Activated CD8-positive, alpha-beta T cell treated with anti-CD3 and anti-CD28 coated beads, Interleukin-2, amount 10 ng/mL, durations not matched to agents 7 days and 5 days (primary cell): ENCODE results near the gene XIRP2. TPM values are rescaled to one million over a fixed set of nuclear protein-coding genes. Genes with fewer than 3 reads are reported as not detected.
A peak's percentile ranks its signal among the peaks of the same experiment; 100 is the strongest.

ENCODE experiments used
- ATAC-seq: fragments of 150-1000 bp; cut with Tn5 transposase; one replicate; pipeline ENCODE4 v1.10.0; 2021; ENCODE audit warnings: moderate library complexity
- CTCF ChIA-PET: fragments of 350-600 bp; sonication (Branson Sonifier 250); formaldehyde crosslinking; loops from one replicate; lab custom pipeline; 2021; ENCODE audit warnings: antibody characterized with exemption; lab: Charles Lee
- POLR2A ChIA-PET: fragments of 350-600 bp; sonication (Branson Sonifier 250); formaldehyde crosslinking; loops from one replicate; lab custom pipeline; 2021; ENCODE audit warnings: antibody characterized with exemption; lab: Charles Lee
- DNase-seq: peaks from one replicate; pipeline ENCODE4 v3.0.0-alpha.2; 2020
- H3K27ac Mint-ChIP-seq: one replicate; pipeline ENCODE4 v1.8.0; 2021; ENCODE audit warnings: mild to moderate bottlenecking, mixed read lengths
- H3K27me3 Mint-ChIP-seq: one replicate; pipeline ENCODE4 v1.8.0; 2021; ENCODE audit warnings: low read depth, mixed read lengths
- H3K36me3 Mint-ChIP-seq: one replicate; pipeline ENCODE4 v1.8.0; 2021; ENCODE audit warnings: low read depth, mixed read lengths
- H3K4me1 Mint-ChIP-seq: one replicate; pipeline ENCODE4 v1.8.0; 2021; ENCODE audit warnings: low read depth, mixed read lengths
- H3K4me3 Mint-ChIP-seq: one replicate; pipeline ENCODE4 v1.8.0; 2021; ENCODE audit warnings: mild to moderate bottlenecking, mixed read lengths
- H3K9me3 Mint-ChIP-seq: one replicate; pipeline ENCODE4 v1.8.0; 2022; ENCODE audit warnings: mixed read lengths; ENCODE audit not compliant: insufficient read depth
- total RNA-seq, 2 experiments: library from RNA; stranded (reverse); gene quantifications; one replicate each; pipeline ENCODE4 v1.2.3, GENCODE V29; 2021

XIRP2 gene
- total RNA-seq, 2 experiments from 2014 or later = not detected

GRCh38 chr2:167187978-167188967, 300.0 kb downstream of the XIRP2 start:
- no peaks in the 10 kb centered on the region for H3K9me3 Mint-ChIP-seq
- no peaks in the 10 kb centered on the region for H3K36me3 Mint-ChIP-seq
- no peaks in the 10 kb centered on the region for H3K4me1 Mint-ChIP-seq
- ATAC-seq (no peak), DNase-seq (no peak)
- H3K27me3 Mint-ChIP-seq = no peaks in the 10 kb centered on the region
- H3K27ac Mint-ChIP-seq = no peak overlapping the region
- CTCF ChIA-PET = no interaction called here
- POLR2A ChIA-PET = no interaction called here
- H3K4me3 Mint-ChIP-seq = no peak overlapping the region

- POLR2A ChIA-PET = no interaction called here
These were observed 301.8 kb downstream of the XIRP2 start for GRCh38 chr2:167190053-167190452.

GRCh38 chr2:167191588-167191987, 303.3 kb downstream of the XIRP2 start:
- DNase-seq (no peak), ATAC-seq (no peak)

More at GRCh38 chr2:167190053-167190452, 301.8 kb downstream of the XIRP2 start:
- Mint-ChIP-seq H3K27ac (no peak overlapping the region), H3K9me3 (no peaks in the 10 kb centered on the region), H3K4me1 (no peaks in the 10 kb centered on the region), H3K27me3 (no peaks in the 10 kb centered on the region), H3K4me3 (no peak overlapping the region), H3K36me3 (no peaks in the 10 kb centered on the region)
- CTCF ChIA-PET = no interaction called here
- no peak for ATAC-seq
- DNase-seq = no peak

DNA sequence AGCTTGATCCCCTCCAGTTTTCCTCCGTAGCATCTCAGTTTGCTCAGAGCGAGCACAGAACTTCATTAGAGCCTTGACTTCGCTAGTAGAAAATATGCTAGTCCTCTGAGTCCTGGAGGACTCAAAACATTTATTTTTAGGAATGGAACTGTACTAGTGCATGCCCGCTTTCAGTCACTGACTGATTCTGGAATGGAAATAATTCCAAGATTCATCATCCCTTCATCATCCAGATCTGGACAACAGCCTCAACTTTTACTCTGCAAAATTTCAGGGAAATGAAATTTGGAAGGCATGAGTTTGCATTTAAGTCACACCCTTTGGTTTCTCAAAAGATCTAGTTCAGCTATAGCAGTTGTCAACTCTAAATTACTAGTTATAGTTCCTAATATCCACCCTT, 304.6 kb downstream of the XIRP2 start:
- H3K4me1 Mint-ChIP-seq = no peaks in the 10 kb centered on the region
- H3K4me3 Mint-ChIP-seq = no peak overlapping the region
- ChIA-PET CTCF (no interaction called here), POLR2A (no interaction called here)
- no peak overlapping the region for H3K27ac Mint-ChIP-seq
- DNase-seq (no peak), ATAC-seq (no peak)
- no peaks in the 10 kb centered on the region for H3K9me3 Mint-ChIP-seq
- no peaks in the 10 kb centered on the region for H3K36me3 Mint-ChIP-seq
- no peaks in the 10 kb centered on the region for H3K27me3 Mint-ChIP-seq

More at GRCh38 chr2:167191588-167191987, 303.3 kb downstream of the XIRP2 start:
- POLR2A ChIA-PET = no interaction called here
- CTCF ChIA-PET = no interaction called here
- H3K4me3 Mint-ChIP-seq = no peak overlapping the region
- H3K4me1 Mint-ChIP-seq = no peaks in the 10 kb centered on the region
- H3K36me3 Mint-ChIP-seq = no peaks in the 10 kb centered on the region
- H3K27ac Mint-ChIP-seq = no peak overlapping the region
- no peaks in the 10 kb centered on the region for H3K27me3 Mint-ChIP-seq
- no peaks in the 10 kb centered on the region for H3K9me3 Mint-ChIP-seq

- H3K27ac Mint-ChIP-seq = no peak overlapping the region
- no peaks in the 10 kb centered on the region for H3K36me3 Mint-ChIP-seq
- H3K9me3 Mint-ChIP-seq = no peaks in the 10 kb centered on the region
- no peaks in the 10 kb centered on the region for H3K27me3 Mint-ChIP-seq
- ATAC-seq = no peak
- ChIA-PET CTCF (no interaction called here), POLR2A (no interaction called here)
- DNase-seq = no peak
- no peak overlapping the region for H3K4me3 Mint-ChIP-seq
- H3K4me1 Mint-ChIP-seq = no peaks in the 10 kb centered on the region
These were observed 308.4 kb downstream of the XIRP2 start for GRCh38 chr2:167196461-167197252.

DNA sequence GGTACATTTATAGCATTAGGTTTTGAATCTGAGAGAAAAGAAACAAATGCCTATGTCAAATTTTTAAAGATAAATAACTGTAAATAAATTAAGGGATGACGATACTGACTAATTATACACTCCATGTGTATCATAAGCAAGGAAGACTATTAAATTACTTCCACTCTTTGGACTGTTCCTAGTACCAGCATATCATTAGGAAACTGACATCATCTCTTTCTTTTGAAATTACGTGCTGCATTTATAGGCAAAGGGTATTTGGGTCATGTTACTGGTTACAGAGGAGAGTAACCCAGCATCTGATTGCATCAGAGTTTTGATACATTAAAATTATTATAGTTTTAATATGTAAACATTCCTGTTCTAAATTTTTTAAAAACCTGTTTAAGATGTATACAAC, 309.7 kb downstream of the XIRP2 start:
- ATAC-seq = no peak
- H3K36me3 Mint-ChIP-seq = no peaks in the 10 kb centered on the region
- H3K27ac Mint-ChIP-seq = no peak overlapping the region
- H3K9me3 Mint-ChIP-seq = no peaks in the 10 kb centered on the region
- ChIA-PET POLR2A (no interaction called here), CTCF (no interaction called here)
- DNase-seq = no peak
- no peaks in the 10 kb centered on the region for H3K4me1 Mint-ChIP-seq
- H3K27me3 Mint-ChIP-seq = no peaks in the 10 kb centered on the region
- H3K4me3 Mint-ChIP-seq = no peak overlapping the region

GRCh38 chr2:167198576-167198975, 310.3 kb downstream of the XIRP2 start:
- ChIA-PET POLR2A (no interaction called here), CTCF (no interaction called here)
- Mint-ChIP-seq H3K36me3 (no peaks in the 10 kb centered on the region), H3K4me3 (no peak overlapping the region), H3K4me1 (no peaks in the 10 kb centered on the region), H3K27me3 (no peaks in the 10 kb centered on the region), H3K27ac (no peak overlapping the region), H3K9me3 (no peaks in the 10 kb centered on the region)
- DNase-seq (no peak), ATAC-seq (no peak)

GRCh38 chr2:167200019-167200418, 311.7 kb downstream of the XIRP2 start:
- Mint-ChIP-seq H3K4me3 (no peak overlapping the region), H3K36me3 (no peaks in the 10 kb centered on the region), H3K27ac (no peak overlapping the region), H3K27me3 (no peaks in the 10 kb centered on the region), H3K4me1 (no peaks in the 10 kb centered on the region), H3K9me3 (no peaks in the 10 kb centered on the region)
- ChIA-PET POLR2A (no interaction called here), CTCF (no interaction called here)
- DNase-seq (no peak), ATAC-seq (no peak)

- DNase-seq = no peak
- POLR2A ChIA-PET = no interaction called here
- no peak for ATAC-seq
- H3K4me3 Mint-ChIP-seq = no peak overlapping the region
- H3K36me3 Mint-ChIP-seq = no peaks in the 10 kb centered on the region
- H3K27ac Mint-ChIP-seq = no peak overlapping the region
- no peaks in the 10 kb centered on the region for H3K4me1 Mint-ChIP-seq
- CTCF ChIA-PET = no interaction called here
- H3K27me3 Mint-ChIP-seq = no peaks in the 10 kb centered on the region
- no peaks in the 10 kb centered on the region for H3K9me3 Mint-ChIP-seq
These were observed 321.5 kb downstream of the XIRP2 start for GRCh38 chr2:167209784-167210183.

DNA sequence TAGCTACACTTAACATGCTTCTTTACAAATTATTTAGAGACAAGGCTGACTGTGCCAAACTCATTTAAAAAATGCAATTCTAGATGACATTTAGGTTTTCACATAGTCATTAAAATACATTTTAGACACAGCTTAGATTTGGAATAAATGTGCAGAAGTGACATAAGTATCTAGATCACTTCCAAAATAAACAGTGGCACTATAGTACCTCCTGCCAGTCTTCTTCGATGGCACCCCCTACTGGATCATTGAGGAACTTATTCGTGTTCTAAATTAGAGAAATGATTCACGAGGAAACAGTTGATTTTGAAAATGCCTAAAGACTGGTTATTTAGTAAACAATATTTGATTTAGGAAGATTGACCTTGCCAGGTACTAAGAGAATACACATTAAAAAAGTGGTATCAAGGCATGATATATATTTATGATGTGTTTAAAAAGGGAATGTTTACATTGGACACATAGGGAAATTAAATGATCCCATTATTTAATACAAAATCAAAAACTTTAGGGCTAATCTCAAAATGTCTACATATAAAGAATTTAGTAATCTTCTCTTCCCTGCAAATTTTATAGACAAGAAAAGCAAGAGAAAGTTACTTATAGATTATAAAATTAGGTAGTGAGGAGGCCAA, 323.9 kb downstream of the XIRP2 start:
- no peak for ATAC-seq
- H3K27ac Mint-ChIP-seq = no peak overlapping the region
- no peaks in the 10 kb centered on the region for H3K4me1 Mint-ChIP-seq
- CTCF ChIA-PET = interaction anchor here (1.5 kb wide), 1 partner anchor 10 kb away, joined by 4 read pairs; no protein-coding TSS in a partner anchor
- peak; percentile 40 for DNase-seq
- H3K36me3 Mint-ChIP-seq = no peaks in the 10 kb centered on the region
- no peaks in the 10 kb centered on the region for H3K27me3 Mint-ChIP-seq
- POLR2A ChIA-PET = no interaction called here
- H3K4me3 Mint-ChIP-seq = no peak overlapping the region
- H3K9me3 Mint-ChIP-seq = no peaks in the 10 kb centered on the region

DNA sequence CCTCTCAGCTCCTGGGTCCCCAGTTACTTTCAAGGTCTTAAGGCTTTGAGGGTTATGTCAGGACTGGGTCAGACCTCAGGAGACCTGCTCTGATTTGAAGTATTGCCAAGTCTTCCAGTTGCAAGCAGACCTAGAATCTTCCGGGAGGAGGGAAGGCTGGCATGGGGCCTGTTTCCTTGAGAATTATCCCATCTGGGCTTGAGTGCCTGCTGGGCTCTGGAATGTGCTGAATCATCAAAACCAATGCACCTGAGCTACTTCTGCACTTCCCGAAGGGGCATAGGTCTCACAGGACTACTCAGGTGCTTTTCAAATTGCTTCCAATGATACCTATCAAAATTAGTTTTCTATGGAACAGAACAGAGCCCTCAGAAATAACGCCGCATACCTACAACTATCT, 327.3 kb downstream of the XIRP2 start:
- CTCF ChIA-PET = no interaction called here
- DNase-seq (no peak), ATAC-seq (no peak)
- POLR2A ChIA-PET = no interaction called here
- Mint-ChIP-seq H3K4me3 (no peak overlapping the region), H3K27me3 (no peaks in the 10 kb centered on the region), H3K36me3 (no peaks in the 10 kb centered on the region), H3K4me1 (no peaks in the 10 kb centered on the region), H3K27ac (no peak overlapping the region), H3K9me3 (no peaks in the 10 kb centered on the region)

GRCh38 chr2:167237478-167237877, 349.2 kb downstream of the XIRP2 start:
- Mint-ChIP-seq H3K4me3 (no peak overlapping the region), H3K4me1 (no peaks in the 10 kb centered on the region), H3K27ac (no peak overlapping the region), H3K27me3 (no peaks in the 10 kb centered on the region), H3K9me3 (no peaks in the 10 kb centered on the region), H3K36me3 (no peaks in the 10 kb centered on the region)
- ATAC-seq = no peak
- DNase-seq = no peak
- CTCF ChIA-PET = no interaction called here
- POLR2A ChIA-PET = no interaction called here
